K562 (cell line): ENCODE data around the gene UBXN6. TPM values are rescaled to one million over a fixed set of nuclear protein-coding genes. Genes with fewer than 3 reads are reported as not detected.

Experiments
- CREM ChIP-seq: IDR thresholded peaks from 2 replicates; pipeline ENCODE4 v1.6.1; 2014; ENCODE audit warnings: antibody characterized with exemption, low read depth
- CTBP1 ChIP-seq: fragments of 450-650 bp; IDR thresholded peaks from 2 replicates; pipeline ENCODE4 v1.6.1; 2016; ENCODE audit warnings: borderline replicate concordance
- EP400 ChIP-seq: fragments of 450-650 bp; IDR thresholded peaks from 2 replicates; pipeline ENCODE4 v1.6.1; 2017; ENCODE audit warnings: antibody characterized with exemption, mild to moderate bottlenecking, moderate library complexity
- GATAD2B ChIP-seq: fragments of 450-650 bp; IDR thresholded peaks from 2 replicates; pipeline ENCODE4 v1.6.1; 2017; ENCODE audit warnings: mild to moderate bottlenecking, borderline replicate concordance
- NUFIP1 ChIP-seq: fragments of 450-650 bp; IDR thresholded peaks from 2 replicates; pipeline ENCODE4 v1.6.1; 2018; ENCODE audit not compliant: partially characterized antibody
- PHB2 ChIP-seq: fragments of 450-650 bp; IDR thresholded peaks from 2 replicates; pipeline ENCODE4 v1.6.1; 2017; ENCODE audit warnings: low read depth
- TEAD4 ChIP-seq, 2 experiments: sonication (generic) in 1 of 2; formaldehyde crosslinking in 1 of 2; IDR thresholded peaks; 2 replicates each; pipeline versions ENCODE4 v1.6.1 to v1.8.0; 2012 to 2022; ENCODE audit warnings: borderline replicate concordance in 1 of 2, inconsistent platforms in 1 of 2, low read length in 1 of 2, mild to moderate bottlenecking in 1 of 2, missing genetic modification reagents in 1 of 2
- TGIF2 ChIP-seq: sonication (generic); formaldehyde crosslinking; IDR thresholded peaks from 2 replicates; pipeline ENCODE4 v1.8.1; 2022; ENCODE audit warnings: mild to moderate bottlenecking, missing genetic modification reagents, moderate library complexity
- ZNF140 ChIP-seq: fragments of 250-450 bp; sonication (Bioruptor Pico); IDR thresholded peaks from 2 replicates; pipeline ENCODE4 v1.8.0; 2021; ENCODE audit warnings: moderate library complexity, mild to moderate bottlenecking, inconsistent platforms
- ZNF224 ChIP-seq: sonication (generic); formaldehyde crosslinking; IDR thresholded peaks from 2 replicates; pipeline ENCODE4 v1.8.0; 2022; ENCODE audit warnings: mild to moderate bottlenecking, missing genetic modification reagents
- ZNF316 ChIP-seq: fragments of 450-650 bp; IDR thresholded peaks from 2 replicates; pipeline ENCODE4 v1.6.1; 2016
- polyA plus RNA-seq, 8 experiments: library from polyadenylated mRNA; depleted of rRNA in 4 of 8; stranded (reverse) in 5 of 8; unstranded in 3 of 8; fragments of >200 nt; fragmentation: Nextera tagmentation in 2 of 8; fragmentation: Illumina TruSeq in 1 of 8; extraction: Ambion mirVana in 2 of 8; extraction: Trizol in 1 of 8; gene quantifications; 2 replicates each; pipeline versions ENCODE4 v1.2.1 to v1.2.3, GENCODE V29; 2011 to 2014; ENCODE audit warnings: inconsistent platforms in 1 of 8, missing spikeins in 1 of 8
- total RNA-seq, 7 experiments: library from RNA; depleted of rRNA in 6 of 7; stranded (reverse); fragments of >200 nt in 6 of 7; fragmentation: Illumina TruSeq in 2 of 7; extraction: Trizol in 2 of 7; gene quantifications; 2 replicates each; pipeline versions ENCODE4 v1.2.1 to v1.2.3, GENCODE V29; 2011 to 2021; ENCODE audit warnings: low replicate concordance in 1 of 7
- TF ChIP-seq, protein P1 (sequence below): fragments of 250-450 bp; sonication (Bioruptor Pico); IDR thresholded peaks from 2 replicates; pipeline ENCODE4 v1.8.0; 2021; ENCODE audit warnings: moderate library complexity, mild to moderate bottlenecking, inconsistent platforms
- TF ChIP-seq, protein P2 (sequence below), 2 experiments: fragments of 150-350 bp in 1 of 2; IDR thresholded peaks; 2 replicates each; pipeline ENCODE4 v1.6.1; 2012 to 2016; ENCODE audit warnings: low read depth in 2 of 2, low read length in 2 of 2, mild to moderate bottlenecking in 1 of 2, moderate library complexity in 1 of 2
- TF ChIP-seq, protein P3 (sequence below), 2 experiments: fragments of 250-450 bp in 1 of 2; fragments of 450-650 bp in 1 of 2; sonication (Bioruptor Pico) in 1 of 2; IDR thresholded peaks; 2 replicates each; pipeline versions ENCODE4 v1.6.1 to v1.8.0; 2016 to 2021; ENCODE audit warnings: mild to moderate bottlenecking in 2 of 2, moderate library complexity in 2 of 2, missing compliant biosample characterization in 1 of 2, missing genetic modification characterization in 1 of 2
- TF ChIP-seq, protein P4 (sequence below): fragments of 250-450 bp; sonication (Bioruptor Pico); IDR thresholded peaks from 2 replicates; pipeline ENCODE4 v1.9.0; 2021; ENCODE audit warnings: mild to moderate bottlenecking, inconsistent platforms
- TF ChIP-seq, protein P5 (sequence below): fragments of 450-650 bp; IDR thresholded peaks from 2 replicates; pipeline ENCODE4 v1.6.1; 2016; ENCODE audit warnings: mild to moderate bottlenecking

The UBXN6 gene
- total and polyA plus RNA-seq, 9 of the 15 experiments (the other 6 are each of a cell fraction or from before 2014, with no cell fraction given) = 0.48 to 90.2 (median 29.5) TPM

DNA sequence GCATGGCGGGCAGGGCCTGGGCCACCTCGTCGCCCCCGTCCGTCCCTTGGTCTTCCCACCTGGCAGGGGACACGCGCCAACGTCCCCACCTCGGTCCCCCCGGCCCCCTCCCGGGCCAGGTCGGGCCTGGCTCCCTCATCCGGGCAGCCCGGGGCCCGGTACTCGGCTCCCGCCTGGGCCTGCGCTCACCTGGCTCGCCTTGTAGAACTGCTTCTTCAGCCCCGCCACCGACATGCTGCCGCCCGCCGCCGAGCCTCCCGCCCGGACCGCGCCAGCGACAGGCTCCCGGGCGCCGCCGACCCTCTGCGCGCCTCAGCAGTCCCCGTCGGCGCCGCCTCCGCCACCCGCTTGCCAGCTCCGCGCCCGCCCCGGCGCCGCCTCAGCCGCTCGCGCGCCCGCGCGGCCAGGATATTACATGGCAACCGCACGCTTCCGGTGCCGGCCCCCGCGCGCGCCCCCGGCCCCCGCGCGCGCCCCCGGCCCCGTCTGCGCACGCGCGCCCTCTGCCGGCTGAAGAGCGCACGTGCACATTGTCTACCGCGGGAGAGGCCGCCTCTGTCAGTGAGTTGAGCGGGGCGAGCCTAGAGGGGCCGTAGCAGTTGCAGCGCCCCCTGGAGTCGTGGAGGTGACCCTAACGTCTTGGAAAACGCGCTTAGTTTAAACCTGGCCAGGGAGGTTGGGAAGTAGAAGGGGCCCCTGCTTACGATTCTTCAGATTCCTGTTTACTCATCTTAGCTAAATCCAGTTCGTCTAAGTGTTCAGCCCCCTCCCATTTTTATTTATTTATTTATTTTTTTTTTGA, 57.3 kb downstream of the UBXN6 start, which contains the start of gene SH3GL1 (continued):
- TF ChIP-seq CTBP1 = 0 out of 2 replicates have a peak, but pooled peaks have one; percentile 56
- peak; percentile 31; the same call in 1 of the 2 replicates for TF ChIP-seq TEAD4 (IDR thresholded peaks at IDR 0.05; ENCODE audit: low read length)
- TF ChIP-seq TEAD4 (CRISPR knock-in tag; IDR thresholded peaks at IDR 0.05; ENCODE audit: borderline replicate concordance) = no peak
- TF ChIP-seq ZNF224 (CRISPR knock-in tag) = no peak
- peak; percentile 28; the same call in 1 of the 2 replicates for TF ChIP-seq TGIF2 (CRISPR knock-in tag)
- TF ChIP-seq, protein P1, sequence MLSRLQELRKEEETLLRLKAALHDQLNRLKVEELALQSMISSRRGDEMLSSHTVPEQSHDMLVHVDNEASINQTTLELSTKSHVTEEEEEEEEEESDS (CRISPR knock-in tag) = no peak
- TF ChIP-seq GATAD2B = peak; percentile 92
- no peak for TF ChIP-seq ZNF140 (CRISPR knock-in tag)
- TF ChIP-seq EP400 = peak; percentile 72; the same call in 1 of the 2 replicates
- TF ChIP-seq CREM = peak; percentile 86
- TF ChIP-seq, protein P2, sequence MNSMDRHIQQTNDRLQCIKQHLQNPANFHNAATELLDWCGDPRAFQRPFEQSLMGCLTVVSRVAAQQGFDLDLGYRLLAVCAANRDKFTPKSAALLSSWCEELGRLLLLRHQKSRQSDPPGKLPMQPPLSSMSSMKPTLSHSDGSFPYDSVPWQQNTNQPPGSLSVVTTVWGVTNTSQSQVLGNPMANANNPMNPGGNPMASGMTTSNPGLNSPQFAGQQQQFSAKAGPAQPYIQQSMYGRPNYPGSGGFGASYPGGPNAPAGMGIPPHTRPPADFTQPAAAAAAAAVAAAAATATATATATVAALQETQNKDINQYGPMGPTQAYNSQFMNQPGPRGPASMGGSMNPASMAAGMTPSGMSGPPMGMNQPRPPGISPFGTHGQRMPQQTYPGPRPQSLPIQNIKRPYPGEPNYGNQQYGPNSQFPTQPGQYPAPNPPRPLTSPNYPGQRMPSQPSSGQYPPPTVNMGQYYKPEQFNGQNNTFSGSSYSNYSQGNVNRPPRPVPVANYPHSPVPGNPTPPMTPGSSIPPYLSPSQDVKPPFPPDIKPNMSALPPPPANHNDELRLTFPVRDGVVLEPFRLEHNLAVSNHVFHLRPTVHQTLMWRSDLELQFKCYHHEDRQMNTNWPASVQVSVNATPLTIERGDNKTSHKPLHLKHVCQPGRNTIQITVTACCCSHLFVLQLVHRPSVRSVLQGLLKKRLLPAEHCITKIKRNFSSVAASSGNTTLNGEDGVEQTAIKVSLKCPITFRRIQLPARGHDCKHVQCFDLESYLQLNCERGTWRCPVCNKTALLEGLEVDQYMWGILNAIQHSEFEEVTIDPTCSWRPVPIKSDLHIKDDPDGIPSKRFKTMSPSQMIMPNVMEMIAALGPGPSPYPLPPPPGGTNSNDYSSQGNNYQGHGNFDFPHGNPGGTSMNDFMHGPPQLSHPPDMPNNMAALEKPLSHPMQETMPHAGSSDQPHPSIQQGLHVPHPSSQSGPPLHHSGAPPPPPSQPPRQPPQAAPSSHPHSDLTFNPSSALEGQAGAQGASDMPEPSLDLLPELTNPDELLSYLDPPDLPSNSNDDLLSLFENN (IDR thresholded peaks at IDR 0.05; ENCODE audit: low read depth in 2 of 2, low read length in 2 of 2) = 0 out of 4 replicates have a peak, but pooled peaks of 1 of the 2 experiments have one; percentile 37
- TF ChIP-seq ZNF316 = 0 out of 2 replicates have a peak, but pooled peaks have one; percentile 1
- no peak for TF ChIP-seq NUFIP1
- TF ChIP-seq, protein P3, sequence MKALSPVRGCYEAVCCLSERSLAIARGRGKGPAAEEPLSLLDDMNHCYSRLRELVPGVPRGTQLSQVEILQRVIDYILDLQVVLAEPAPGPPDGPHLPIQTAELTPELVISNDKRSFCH (CRISPR knock-in tag; IDR thresholded peaks at IDR 0.05) = no peak
- TF ChIP-seq, protein P3 (tag; IDR thresholded peaks at IDR 0.05) = 0 out of 2 replicates have a peak, but pooled peaks have one; percentile 20
- no peak for TF ChIP-seq PHB2
- TF ChIP-seq, protein P4, sequence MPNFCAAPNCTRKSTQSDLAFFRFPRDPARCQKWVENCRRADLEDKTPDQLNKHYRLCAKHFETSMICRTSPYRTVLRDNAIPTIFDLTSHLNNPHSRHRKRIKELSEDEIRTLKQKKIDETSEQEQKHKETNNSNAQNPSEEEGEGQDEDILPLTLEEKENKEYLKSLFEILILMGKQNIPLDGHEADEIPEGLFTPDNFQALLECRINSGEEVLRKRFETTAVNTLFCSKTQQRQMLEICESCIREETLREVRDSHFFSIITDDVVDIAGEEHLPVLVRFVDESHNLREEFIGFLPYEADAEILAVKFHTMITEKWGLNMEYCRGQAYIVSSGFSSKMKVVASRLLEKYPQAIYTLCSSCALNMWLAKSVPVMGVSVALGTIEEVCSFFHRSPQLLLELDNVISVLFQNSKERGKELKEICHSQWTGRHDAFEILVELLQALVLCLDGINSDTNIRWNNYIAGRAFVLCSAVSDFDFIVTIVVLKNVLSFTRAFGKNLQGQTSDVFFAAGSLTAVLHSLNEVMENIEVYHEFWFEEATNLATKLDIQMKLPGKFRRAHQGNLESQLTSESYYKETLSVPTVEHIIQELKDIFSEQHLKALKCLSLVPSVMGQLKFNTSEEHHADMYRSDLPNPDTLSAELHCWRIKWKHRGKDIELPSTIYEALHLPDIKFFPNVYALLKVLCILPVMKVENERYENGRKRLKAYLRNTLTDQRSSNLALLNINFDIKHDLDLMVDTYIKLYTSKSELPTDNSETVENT (CRISPR knock-in tag) = peak; percentile 100
- TF ChIP-seq, protein P5, sequence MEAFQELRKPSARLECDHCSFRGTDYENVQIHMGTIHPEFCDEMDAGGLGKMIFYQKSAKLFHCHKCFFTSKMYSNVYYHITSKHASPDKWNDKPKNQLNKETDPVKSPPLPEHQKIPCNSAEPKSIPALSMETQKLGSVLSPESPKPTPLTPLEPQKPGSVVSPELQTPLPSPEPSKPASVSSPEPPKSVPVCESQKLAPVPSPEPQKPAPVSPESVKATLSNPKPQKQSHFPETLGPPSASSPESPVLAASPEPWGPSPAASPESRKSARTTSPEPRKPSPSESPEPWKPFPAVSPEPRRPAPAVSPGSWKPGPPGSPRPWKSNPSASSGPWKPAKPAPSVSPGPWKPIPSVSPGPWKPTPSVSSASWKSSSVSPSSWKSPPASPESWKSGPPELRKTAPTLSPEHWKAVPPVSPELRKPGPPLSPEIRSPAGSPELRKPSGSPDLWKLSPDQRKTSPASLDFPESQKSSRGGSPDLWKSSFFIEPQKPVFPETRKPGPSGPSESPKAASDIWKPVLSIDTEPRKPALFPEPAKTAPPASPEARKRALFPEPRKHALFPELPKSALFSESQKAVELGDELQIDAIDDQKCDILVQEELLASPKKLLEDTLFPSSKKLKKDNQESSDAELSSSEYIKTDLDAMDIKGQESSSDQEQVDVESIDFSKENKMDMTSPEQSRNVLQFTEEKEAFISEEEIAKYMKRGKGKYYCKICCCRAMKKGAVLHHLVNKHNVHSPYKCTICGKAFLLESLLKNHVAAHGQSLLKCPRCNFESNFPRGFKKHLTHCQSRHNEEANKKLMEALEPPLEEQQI = peak; percentile 81
